H1 (cell line): ENCODE results near the gene EN2. TPM values are rescaled to one million over a fixed set of nuclear protein-coding genes. Genes with fewer than 3 reads are reported as not detected.

ENCODE experiments used
- CTCF ChIA-PET: fragments of 300-600 bp; sonication (Branson Sonifier 250); formaldehyde crosslinking; loops from one replicate; lab custom pipeline; 2021; ENCODE audit not compliant: partially characterized antibody; lab: Charles Lee
- POLR2A ChIA-PET: fragments of 300-600 bp; sonication (Branson Sonifier 250); formaldehyde crosslinking; loops from one replicate; lab custom pipeline; 2021; ENCODE audit warnings: inconsistent platforms; ENCODE audit not compliant: partially characterized antibody; lab: Charles Lee
- DNase-seq, 2 experiments: peaks; one replicate each; pipeline versions ENCODE4 v3.0.0 to v3.0.0-alpha.2; 2010 to 2022; ENCODE audit warnings: low spot score in 2 of 2, low read depth in 1 of 2, mixed read lengths in 1 of 2
- FAIRE-seq: peaks from 2 replicates; lab custom pipeline; 2011; peaks lifted over from hg19 to GRCh38; lab: Jason Lieb, UNC
- H2AFZ ChIP-seq: 2 replicates; pipeline ENCODE4 v1.8.1; 2012; ENCODE audit warnings: low read length, inconsistent platforms
- H2AK5ac ChIP-seq: 2 replicates; pipeline ENCODE4 v1.6.1; 2013; ENCODE audit warnings: low read depth, low read length
- H2BK120ac ChIP-seq: replicated peaks from 2 replicates; pipeline ENCODE3; 2013; ENCODE audit warnings: low read depth, low read length, inconsistent platforms
- H2BK12ac ChIP-seq: 2 replicates; pipeline ENCODE4 v1.6.1; 2013; ENCODE audit warnings: low read depth, low read length
- H2BK15ac ChIP-seq: 2 replicates; pipeline ENCODE4 v1.6.1; 2013; ENCODE audit warnings: low read length
- H2BK20ac ChIP-seq: 2 replicates; pipeline ENCODE4 v1.6.1; 2013; ENCODE audit warnings: low read length
- H2BK5ac ChIP-seq: 2 replicates; pipeline ENCODE4 v1.6.1; 2013; ENCODE audit warnings: low read depth, low read length
- H3K14ac ChIP-seq: 2 replicates; pipeline ENCODE4 v1.6.1; 2013; ENCODE audit warnings: inconsistent platforms; ENCODE audit not compliant: insufficient read length
- H3K18ac ChIP-seq: 2 replicates; pipeline ENCODE4 v1.6.1; 2013; ENCODE audit warnings: low read length; ENCODE audit errors: extremely low read depth
- H3K23ac ChIP-seq: 2 replicates; pipeline ENCODE4 v1.6.1; 2013; ENCODE audit warnings: inconsistent platforms; ENCODE audit not compliant: insufficient read length
- H3K23me2 ChIP-seq: 2 replicates; pipeline ENCODE4 v1.6.1; 2013; ENCODE audit warnings: low read depth, low read length
- H3K27ac ChIP-seq: 2 replicates; pipeline ENCODE4 v1.6.1; 2011; ENCODE audit warnings: low read depth, low read length, inconsistent platforms
- H3K27me3 ChIP-seq, 4 experiments: replicated peaks in 1 of 4; 1 replicate in 1 of 4; 2 replicates in 3 of 4; pipeline versions ENCODE4 v1.6.1 to v1.8.1; 2011 to 2013; ENCODE audit warnings: low read length in 3 of 4, mild to moderate bottlenecking in 3 of 4, inconsistent platforms in 2 of 4, mixed read lengths in 2 of 4, moderate library complexity in 1 of 4; ENCODE audit not compliant: control insufficient read depth in 3 of 4, insufficient read depth in 3 of 4; ENCODE audit errors: extremely low read depth in 1 of 4
- H3K36me3 ChIP-seq, 4 experiments: 2 replicates each; pipeline versions ENCODE4 v1.6.1 to v1.8.1; 2011 to 2013; ENCODE audit warnings: mild to moderate bottlenecking in 4 of 4, low read length in 3 of 4, moderate library complexity in 2 of 4, control low read depth in 1 of 4, inconsistent platforms in 1 of 4; ENCODE audit not compliant: insufficient read depth in 4 of 4, control insufficient read depth in 2 of 4
- H3K4ac ChIP-seq: replicated peaks from 2 replicates; pipeline ENCODE3; 2013; ENCODE audit warnings: low read length, low read depth, mixed read lengths, inconsistent platforms; ENCODE audit not compliant: insufficient read length
- H3K4me1 ChIP-seq, 4 experiments: replicated peaks in 1 of 4; 1 replicate in 1 of 4; 2 replicates in 3 of 4; pipeline versions ENCODE4 v1.6.1 to v1.8.1; 2011 to 2013; ENCODE audit warnings: low read length in 3 of 4, inconsistent platforms in 2 of 4, mixed read lengths in 1 of 4; ENCODE audit not compliant: insufficient read depth in 4 of 4, control insufficient read depth in 3 of 4
- H3K4me2 ChIP-seq, 2 experiments: 2 replicates each; pipeline versions ENCODE4 v1.6.1 to v1.8.1; 2011 to 2013; ENCODE audit warnings: low read depth in 2 of 2, low read length in 2 of 2, control low read depth in 1 of 2, inconsistent platforms in 1 of 2, mild to moderate bottlenecking in 1 of 2; ENCODE audit not compliant: insufficient read depth in 1 of 2
- H3K4me3 ChIP-seq, 4 experiments: fragments of 200-600, 300-600 bp in 1 of 4; sonication (generic), shearing (Covaris generic), sonication (Bioruptor Twin) in 1 of 4; 2 replicates each; pipeline versions ENCODE4 v1.5.1 to v1.8.1; 2011 to 2016; ENCODE audit warnings: low read length in 4 of 4, low read depth in 3 of 4, control low read depth in 2 of 4, inconsistent platforms in 2 of 4, mild to moderate bottlenecking in 2 of 4, mixed read lengths in 1 of 4, moderate library complexity in 1 of 4; ENCODE audit not compliant: insufficient read depth in 2 of 4; ENCODE audit errors: extremely low read depth in 1 of 4
- H3K56ac ChIP-seq: replicated peaks from 2 replicates; pipeline ENCODE3; 2013; ENCODE audit warnings: low read depth, mild to moderate bottlenecking, mixed read lengths, low read length, inconsistent platforms; ENCODE audit not compliant: insufficient read length
- H3K79me1 ChIP-seq: 2 replicates; pipeline ENCODE4 v1.6.1; 2013; ENCODE audit warnings: low read depth, low read length, control low read depth
- H3K79me2 ChIP-seq, 2 experiments: 2 replicates each; pipeline versions ENCODE4 v1.6.1 to v1.8.1; 2012 to 2013; ENCODE audit warnings: low read length in 2 of 2, mild to moderate bottlenecking in 2 of 2, inconsistent platforms in 1 of 2; ENCODE audit not compliant: insufficient read depth in 2 of 2, control insufficient read depth in 1 of 2
- H3K9ac ChIP-seq, 4 experiments: replicated peaks in 1 of 4; 1 replicate in 1 of 4; 2 replicates in 3 of 4; pipeline versions ENCODE4 v1.6.1 to v1.8.1; 2011 to 2013; ENCODE audit warnings: low read depth in 3 of 4, low read length in 3 of 4, control low read depth in 2 of 4, mild to moderate bottlenecking in 2 of 4, moderate library complexity in 2 of 4, inconsistent platforms in 1 of 4; ENCODE audit errors: extremely low read depth in 1 of 4
- H3K9me3 ChIP-seq, 2 experiments: 2 replicates each; pipeline versions ENCODE4 v1.6.1 to v1.8.1; 2012 to 2013; ENCODE audit warnings: mild to moderate bottlenecking in 2 of 2, moderate library complexity in 2 of 2, control low read depth in 1 of 2, inconsistent platforms in 1 of 2, low read depth in 1 of 2, low read length in 1 of 2, mixed read lengths in 1 of 2; ENCODE audit not compliant: insufficient read depth in 2 of 2
- H4K20me1 ChIP-seq, 2 experiments: replicated peaks in 1 of 2; 2 replicates each; pipeline versions ENCODE3 to v1.8.1; 2011 to 2013; ENCODE audit warnings: inconsistent platforms in 2 of 2, low read length in 2 of 2, mild to moderate bottlenecking in 1 of 2; ENCODE audit not compliant: insufficient read depth in 2 of 2, control insufficient read depth in 1 of 2
- H4K5ac ChIP-seq: 2 replicates; pipeline ENCODE4 v1.6.1; 2013; ENCODE audit warnings: low read length, low read depth, mixed read lengths, inconsistent platforms; ENCODE audit not compliant: insufficient read length
- H4K8ac ChIP-seq: 2 replicates; pipeline ENCODE4 v1.8.0; 2013; ENCODE audit warnings: mild to moderate bottlenecking, moderate library complexity, low read length, inconsistent platforms; ENCODE audit not compliant: insufficient read depth; ENCODE audit errors: extremely low read depth
- H4K91ac ChIP-seq: replicated peaks from 2 replicates; pipeline ENCODE3; 2013; ENCODE audit warnings: low read length, mixed read lengths, inconsistent platforms; ENCODE audit not compliant: insufficient read length
- BCL11A ChIP-seq, 2 experiments: IDR thresholded peaks; one replicate each; pipeline ENCODE4 v1.6.1; 2011; ENCODE audit warnings: low read depth in 2 of 2, low read length in 2 of 2, mild to moderate bottlenecking in 2 of 2
- CEBPB ChIP-seq: IDR thresholded peaks from 2 replicates; pipeline ENCODE4 v1.6.1; 2012; ENCODE audit warnings: low read depth, low read length
- EP300 ChIP-seq, 2 experiments: IDR thresholded peaks; 1 replicate in 1 of 2; 2 replicates in 1 of 2; pipeline ENCODE4 v1.6.1; 2011 to 2012; ENCODE audit warnings: low read depth in 2 of 2, low read length in 2 of 2, mild to moderate bottlenecking in 2 of 2, borderline replicate concordance in 1 of 2, inconsistent platforms in 1 of 2, moderate library complexity in 1 of 2
- POLR2AphosphoS5 ChIP-seq: IDR thresholded peaks from 2 replicates; pipeline ENCODE4 v1.6.1; 2011; ENCODE audit warnings: low read depth, low read length
- SRF ChIP-seq: IDR thresholded peaks from 2 replicates; pipeline ENCODE4 v1.6.1; 2011; ENCODE audit warnings: mild to moderate bottlenecking, low read depth, low read length, moderate library complexity
- TAF1 ChIP-seq: IDR thresholded peaks from 2 replicates; pipeline ENCODE4 v1.6.1; 2011; ENCODE audit warnings: mild to moderate bottlenecking, low read depth, low read length
- TBP ChIP-seq: IDR thresholded peaks from 2 replicates; pipeline ENCODE4 v1.6.1; 2011; ENCODE audit warnings: low read depth, low read length, improper control_type of control experiment
- WGBS, 2 experiments: shearing (Covaris generic) in 1 of 2; methylation state at CpG; one replicate each; pipeline versions ENCODE4 v1.1.6 to v1.1.7; 2013 to 2015; ENCODE audit warnings: low lambda C conversion rate in 2 of 2, mixed read lengths in 2 of 2, inconsistent platforms in 1 of 2, low coverage in 1 of 2, missing lambda C conversion rate in 1 of 2; ENCODE audit not compliant: insufficient replicate concordance in 2 of 2, insufficient coverage in 1 of 2, insufficient read length in 1 of 2; ENCODE audit errors: extremely low coverage in 1 of 2, missing lambda C conversion rate in 1 of 2; 5-methylcytosine and 5-hydroxymethylcytosine counted together
- polyA plus RNA-seq, 7 experiments: library from polyadenylated mRNA; depleted of rRNA in 3 of 7; stranded (reverse) in 5 of 7; unstranded in 2 of 7; fragments of >200 nt in 5 of 7; fragments of 200-250 nt in 2 of 7; gene quantifications; 1 replicate in 5 of 7; 2 replicates in 1 of 7; 4 replicates in 1 of 7; pipeline versions ENCODE4 v1.2.1 to v1.2.3, GENCODE V29; 2011 to 2013; ENCODE audit warnings: missing spikeins in 2 of 7, mixed read lengths in 2 of 7
- total RNA-seq: library from RNA; stranded (reverse); fragmentation: NEBNext Ultra II Directional; extraction: Animal tissue kit (Norgen Biotek cat#: 25700); gene quantifications from 2 replicates; pipeline ENCODE4 v1.2.1, GENCODE V29; 2021
- TF ChIP-seq, protein P1 (sequence below): IDR thresholded peaks from 2 replicates; pipeline ENCODE4 v1.6.1; 2011; ENCODE audit warnings: low read length, improper control_type of control experiment

EN2 gene
- total and polyA plus RNA-seq, 2 of the 8 experiments (the other 6 are each of a cell fraction or from before 2014, with no cell fraction given) = not detected

DNA sequence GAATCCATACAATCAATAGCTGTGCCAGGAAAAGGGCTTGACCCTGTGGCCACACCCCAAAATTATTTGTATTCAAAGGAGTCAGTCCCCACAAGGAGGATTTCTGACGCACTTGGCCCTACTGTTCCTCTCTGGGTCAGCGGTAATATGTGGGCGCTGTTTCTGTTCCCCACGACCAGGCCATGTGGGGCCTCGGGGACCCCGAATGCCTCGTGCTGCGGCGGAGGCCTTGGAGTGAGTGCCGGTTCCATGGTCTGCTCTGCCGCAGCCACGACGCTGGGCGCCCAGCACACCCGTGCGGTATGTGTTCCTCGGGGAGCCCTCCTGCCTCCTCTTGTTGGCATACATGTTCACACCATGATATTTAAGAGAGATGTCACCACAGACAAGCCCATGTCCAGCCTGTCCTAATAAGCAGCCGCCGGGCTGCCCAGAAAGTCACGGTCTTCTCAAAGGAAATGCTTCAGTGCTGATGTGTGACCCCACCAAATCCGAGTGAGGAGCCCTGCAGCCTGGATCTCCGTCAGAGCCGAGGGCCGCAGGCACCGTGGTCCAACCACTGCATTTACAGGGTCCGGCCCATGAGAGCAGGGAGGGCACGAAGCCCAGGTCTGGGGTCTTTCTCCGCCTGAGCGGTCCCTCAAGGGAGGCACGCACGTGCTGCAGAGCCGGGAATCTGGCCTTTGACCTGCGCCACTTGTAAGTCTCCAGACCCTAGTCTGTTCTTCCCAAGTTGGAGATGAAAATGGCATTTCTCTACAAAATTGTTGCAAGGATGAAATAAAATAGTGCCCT lies 36.0 kb downstream of the EN2 start:
- POLR2A ChIA-PET = no interaction called here
- 88% methylated on average over 29 of the region's 33 CpGs; no CpG with 5 or more reads in 1 of the 2 experiments for WGBS, 2 experiments
- no peaks in the 10 kb centered on the region for H3K36me3 ChIP-seq
- H4K20me1 ChIP-seq = peaks cover 1 to 3% of the 10 kb centered on the region in 2 experiments
- H2AFZ ChIP-seq = no peak overlapping the region
- H3K18ac ChIP-seq = no peak overlapping the region
- FAIRE-seq (no peak), DNase-seq (no peak)
- H2AK5ac ChIP-seq = no peak overlapping the region
- TF ChIP-seq TAF1 (no peak), CEBPB (no peak), SRF (no peak), POLR2AphosphoS5 (no peak), EP300 (IDR thresholded peaks at IDR 0.05; ENCODE audit: borderline replicate concordance in 1 of 2, low read depth in 2 of 2, low read length in 2 of 2) (no peak), BCL11A (IDR thresholded peaks at IDR 0.05; ENCODE audit: low read depth in 2 of 2, low read length in 2 of 2) (no peak), TBP (no peak)
- TF ChIP-seq, protein P1, sequence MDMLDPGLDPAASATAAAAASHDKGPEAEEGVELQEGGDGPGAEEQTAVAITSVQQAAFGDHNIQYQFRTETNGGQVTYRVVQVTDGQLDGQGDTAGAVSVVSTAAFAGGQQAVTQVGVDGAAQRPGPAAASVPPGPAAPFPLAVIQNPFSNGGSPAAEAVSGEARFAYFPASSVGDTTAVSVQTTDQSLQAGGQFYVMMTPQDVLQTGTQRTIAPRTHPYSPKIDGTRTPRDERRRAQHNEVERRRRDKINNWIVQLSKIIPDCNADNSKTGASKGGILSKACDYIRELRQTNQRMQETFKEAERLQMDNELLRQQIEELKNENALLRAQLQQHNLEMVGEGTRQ = no peak
- peaks cover 3% of the 10 kb centered on the region; the same call in 1 of the 2 replicates for H3K23me2 ChIP-seq
- no peak overlapping the region for H4K8ac ChIP-seq
- H2BK5ac ChIP-seq = no peak overlapping the region
- no peak overlapping the region for H3K14ac ChIP-seq
- no peak overlapping the region for H3K4me3 ChIP-seq
- H3K23ac ChIP-seq = no peak overlapping the region
- H3K4ac ChIP-seq = no peak overlapping the region
- no peak overlapping the region for H3K27ac ChIP-seq
- no peak overlapping the region for H2BK20ac ChIP-seq
- H2BK120ac ChIP-seq = no peak overlapping the region
- no peaks in the 10 kb centered on the region for H3K79me2 ChIP-seq
- CTCF ChIA-PET = no interaction called here
- no peak overlapping the region for H4K91ac ChIP-seq
- H3K56ac ChIP-seq = no peak overlapping the region
- H3K9ac ChIP-seq = no peak overlapping the region
- no peak overlapping the region for H4K5ac ChIP-seq
- no peak overlapping the region for H2BK15ac ChIP-seq
- H2BK12ac ChIP-seq = 0 out of 2 replicates have a peak overlapping the region, but pooled peaks have one; percentile 75
- H3K4me2 ChIP-seq = no peak overlapping the region
- H3K79me1 ChIP-seq = no peaks in the 10 kb centered on the region
- no peaks in the 10 kb centered on the region; a peak in 1 of 4 replicates for H3K9me3 ChIP-seq
- H3K4me1 ChIP-seq = peaks cover 0 to 19% (median 16%) of the 10 kb centered on the region in 4 experiments; a peak in 6 of 7 replicates
- H3K27me3 ChIP-seq = peaks cover 22 to 85% (median 70%) of the 10 kb centered on the region in 4 experiments
